Measurements from ENCODE around the gene ACTR6. TPM values are rescaled to one million over a fixed set of nuclear protein-coding genes. Genes with fewer than 3 reads are reported as not detected.

The ACTR6 gene
- total RNA-seq, 4 donors from 2014 or later: 4.9 to 35.0 (median 13.7) TPM

DNA sequence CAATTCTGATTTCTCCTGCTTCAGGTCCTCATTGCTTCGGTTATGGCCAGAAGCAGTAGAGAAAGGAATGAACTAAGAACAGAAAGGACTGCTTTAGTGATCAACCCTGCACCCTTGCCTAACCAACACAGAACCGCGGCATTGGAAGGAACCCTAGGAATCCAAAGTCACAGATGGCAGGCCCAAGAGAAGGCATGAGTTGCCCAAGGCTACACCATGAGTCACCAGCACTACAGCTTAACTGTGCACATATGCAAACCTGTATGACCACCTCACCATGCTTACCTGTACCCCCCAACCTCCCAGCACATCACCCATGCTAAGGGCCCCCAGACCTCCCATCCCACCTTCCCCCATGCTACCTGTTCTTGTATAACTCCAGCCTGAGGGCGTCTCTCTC lies 32.1 kb upstream of the ACTR6 start:
- 89 to 100% methylated on average over 2 to 4 of the region's 4 CpGs for WGBS, 2 donors (ENCODE audit: low coverage in 1 of 2)
- in situ Hi-C loops (cut with MboI; ENCODE audit: low pct_ligation_motif_present in 1 of 4, low pct_unique_long_range_greater_than_20kb in 1 of 4, low sequenced_read_pairs in 3 of 4): no loop called here

DNA sequence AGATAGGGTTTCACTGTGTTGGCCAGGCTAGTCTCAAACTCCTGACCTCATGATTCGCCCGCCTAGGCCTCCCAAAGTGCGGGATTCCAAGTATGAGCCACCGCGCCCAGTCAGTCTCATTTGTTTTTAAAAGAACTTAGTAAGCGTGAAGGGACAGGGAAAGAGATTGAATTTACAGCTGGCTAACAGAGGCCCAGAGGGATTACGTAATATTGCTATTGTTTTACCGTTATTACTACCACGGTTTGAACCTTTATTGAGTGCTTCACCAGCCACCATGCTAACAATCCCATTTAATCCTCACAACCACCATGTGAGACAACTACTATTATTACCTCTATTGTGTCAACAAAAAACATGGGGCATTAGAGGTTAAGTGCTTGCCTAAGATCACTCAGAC lies 31.3 kb upstream of the ACTR6 start:
- DNase-seq: no peak
- intact Hi-C loops (cut with DNase I; ENCODE audit: low total_unique reads) (no loop called here), in situ Hi-C loops (cut with MboI; ENCODE audit: low pct_ligation_motif_present in 1 of 4, low pct_unique_long_range_greater_than_20kb in 1 of 4, low sequenced_read_pairs in 3 of 4) (no loop called here)
- H3K27me3 ChIP-seq: no peaks in the 10 kb centered on the region
- H3K9me3 ChIP-seq: no peaks in the 10 kb centered on the region
- no peaks in the 10 kb centered on the region for H3K36me3 ChIP-seq
- WGBS, 2 donors (ENCODE audit: low coverage in 1 of 2): 96 to 97% methylated on average over 7 to 9 of the region's 9 CpGs
- no peak overlapping the region for H3K4me3 ChIP-seq
- H3K27ac ChIP-seq: no peak overlapping the region
- H3K4me1 ChIP-seq: peaks cover 2 to 7% (median 6%) of the 10 kb centered on the region in 4 donors
- TF ChIP-seq EP300 (IDR thresholded peaks at IDR 0.05; ENCODE audit: low read depth): no peak
- TF ChIP-seq POLR2A (IDR thresholded peaks at IDR 0.05): no peak
- TF ChIP-seq, protein P1, sequence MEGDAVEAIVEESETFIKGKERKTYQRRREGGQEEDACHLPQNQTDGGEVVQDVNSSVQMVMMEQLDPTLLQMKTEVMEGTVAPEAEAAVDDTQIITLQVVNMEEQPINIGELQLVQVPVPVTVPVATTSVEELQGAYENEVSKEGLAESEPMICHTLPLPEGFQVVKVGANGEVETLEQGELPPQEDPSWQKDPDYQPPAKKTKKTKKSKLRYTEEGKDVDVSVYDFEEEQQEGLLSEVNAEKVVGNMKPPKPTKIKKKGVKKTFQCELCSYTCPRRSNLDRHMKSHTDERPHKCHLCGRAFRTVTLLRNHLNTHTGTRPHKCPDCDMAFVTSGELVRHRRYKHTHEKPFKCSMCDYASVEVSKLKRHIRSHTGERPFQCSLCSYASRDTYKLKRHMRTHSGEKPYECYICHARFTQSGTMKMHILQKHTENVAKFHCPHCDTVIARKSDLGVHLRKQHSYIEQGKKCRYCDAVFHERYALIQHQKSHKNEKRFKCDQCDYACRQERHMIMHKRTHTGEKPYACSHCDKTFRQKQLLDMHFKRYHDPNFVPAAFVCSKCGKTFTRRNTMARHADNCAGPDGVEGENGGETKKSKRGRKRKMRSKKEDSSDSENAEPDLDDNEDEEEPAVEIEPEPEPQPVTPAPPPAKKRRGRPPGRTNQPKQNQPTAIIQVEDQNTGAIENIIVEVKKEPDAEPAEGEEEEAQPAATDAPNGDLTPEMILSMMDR (IDR thresholded peaks at IDR 0.05): no peak
- no peak for TF ChIP-seq POLR2AphosphoS5 (IDR thresholded peaks at IDR 0.05)

More for the DNA sequence above, 32.1 kb upstream of the ACTR6 start:
- no peak overlapping the region for H3K27ac ChIP-seq
- no peaks in the 10 kb centered on the region for H3K9me3 ChIP-seq
- TF ChIP-seq POLR2A (IDR thresholded peaks at IDR 0.05) (no peak), POLR2AphosphoS5 (IDR thresholded peaks at IDR 0.05) (no peak), EP300 (IDR thresholded peaks at IDR 0.05; ENCODE audit: low read depth) (no peak)
- TF ChIP-seq, protein P1 (IDR thresholded peaks at IDR 0.05): no peak
- H3K4me1 ChIP-seq: peaks cover 6 to 15% (median 13%) of the 10 kb centered on the region in 4 donors
- intact Hi-C loops (cut with DNase I; ENCODE audit: low total_unique reads): no loop called here
- no peak for DNase-seq
- H3K4me3 ChIP-seq: no peak overlapping the region
- H3K36me3 ChIP-seq: no peaks in the 10 kb centered on the region
- H3K27me3 ChIP-seq: no peaks in the 10 kb centered on the region

- in situ Hi-C loops (cut with MboI; ENCODE audit: low pct_ligation_motif_present in 1 of 4, low pct_unique_long_range_greater_than_20kb in 1 of 4, low sequenced_read_pairs in 3 of 4): no loop called here
Observed at GRCh38 chr12:100170313-100170858, 30.2 kb upstream of the ACTR6 start.

GRCh38 chr12:100171248-100171647 lies 29.4 kb upstream of the ACTR6 start:
- no peaks in the 10 kb centered on the region for H3K27me3 ChIP-seq
- H3K27ac ChIP-seq: no peak overlapping the region
- no peaks in the 10 kb centered on the region for H3K36me3 ChIP-seq
- H3K4me3 ChIP-seq: no peak overlapping the region
- H3K4me1 ChIP-seq: peaks cover 0 to 5% (median 0%) of the 10 kb centered on the region in 4 donors
- no peak for TF ChIP-seq POLR2AphosphoS5 (IDR thresholded peaks at IDR 0.05)
- TF ChIP-seq, protein P1 (IDR thresholded peaks at IDR 0.05): no peak
- TF ChIP-seq EP300 (IDR thresholded peaks at IDR 0.05; ENCODE audit: low read depth): no peak
- TF ChIP-seq POLR2A (IDR thresholded peaks at IDR 0.05): no peak
- no peaks in the 10 kb centered on the region for H3K9me3 ChIP-seq
- DNase-seq: no peak
- intact Hi-C loops (cut with DNase I; ENCODE audit: low total_unique reads): no loop called here
- in situ Hi-C loops (cut with MboI; ENCODE audit: low pct_ligation_motif_present in 1 of 4, low pct_unique_long_range_greater_than_20kb in 1 of 4, low sequenced_read_pairs in 3 of 4): no loop called here

More at GRCh38 chr12:100170313-100170858, 30.2 kb upstream of the ACTR6 start:
- Histone ChIP-seq H3K27ac (no peak overlapping the region), H3K4me3 (no peak overlapping the region), H3K27me3 (no peaks in the 10 kb centered on the region), H3K4me1 (peaks cover 0 to 5% (median 0%) of the 10 kb centered on the region in 4 donors), H3K9me3 (no peaks in the 10 kb centered on the region), H3K36me3 (no peaks in the 10 kb centered on the region)
- TF ChIP-seq POLR2A (IDR thresholded peaks at IDR 0.05) (no peak), POLR2AphosphoS5 (IDR thresholded peaks at IDR 0.05) (no peak), EP300 (IDR thresholded peaks at IDR 0.05; ENCODE audit: low read depth) (no peak)
- TF ChIP-seq, protein P1 (IDR thresholded peaks at IDR 0.05): no peak
- DNase-seq: no peak
- WGBS, 2 donors (ENCODE audit: low coverage in 1 of 2): 84% methylated on average over 7 of the region's 7 CpGs; no CpG with 5 or more reads in 1 of the 2 donors
- intact Hi-C loops (cut with DNase I; ENCODE audit: low total_unique reads): no loop called here
